Choroid plexus epithelial cell (primary cell): ENCODE data around the gene ARL13A.

Source experiments
- DNase-seq: peaks from one replicate; pipeline ENCODE4 v3.0.0-alpha.2; 2010; ENCODE audit warnings: low read depth
- H3K4me3 ChIP-seq: 2 replicates; pipeline ENCODE4 v1.5.1; 2011; ENCODE audit warnings: low read depth, mild to moderate bottlenecking, control low read depth, low read length, moderate library complexity
- TF ChIP-seq, protein P1 (sequence below): conservative IDR thresholded peaks from 2 replicates; pipeline ENCODE4 v1.5.1; 2011; ENCODE audit warnings: low read depth, mild to moderate bottlenecking, control low read depth, inconsistent platforms, low read length, moderate library complexity

ARL13A gene

DNA sequence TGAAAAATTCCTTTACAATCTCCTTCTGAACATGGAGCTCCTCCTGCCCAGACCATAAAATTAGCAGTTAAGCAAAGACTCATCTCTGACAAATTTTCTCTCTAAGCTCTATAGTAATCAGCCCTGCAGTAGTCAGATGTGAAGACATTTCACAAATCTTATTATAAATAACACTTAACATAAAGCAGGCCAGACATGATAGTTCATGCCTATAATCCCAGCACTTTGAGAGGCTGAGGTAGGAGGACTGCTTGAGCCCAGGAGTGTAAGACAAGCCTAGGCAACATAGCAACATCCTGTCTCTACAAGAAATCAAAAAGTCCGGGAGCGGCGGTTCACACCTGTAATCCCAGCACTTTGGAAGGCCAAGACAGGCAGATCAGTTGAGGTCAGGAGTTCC is 52.5 kb downstream of the ARL13A start:
- DNase-seq: no peak
- no peak overlapping the region for H3K4me3 ChIP-seq
- TF ChIP-seq, protein P1, sequence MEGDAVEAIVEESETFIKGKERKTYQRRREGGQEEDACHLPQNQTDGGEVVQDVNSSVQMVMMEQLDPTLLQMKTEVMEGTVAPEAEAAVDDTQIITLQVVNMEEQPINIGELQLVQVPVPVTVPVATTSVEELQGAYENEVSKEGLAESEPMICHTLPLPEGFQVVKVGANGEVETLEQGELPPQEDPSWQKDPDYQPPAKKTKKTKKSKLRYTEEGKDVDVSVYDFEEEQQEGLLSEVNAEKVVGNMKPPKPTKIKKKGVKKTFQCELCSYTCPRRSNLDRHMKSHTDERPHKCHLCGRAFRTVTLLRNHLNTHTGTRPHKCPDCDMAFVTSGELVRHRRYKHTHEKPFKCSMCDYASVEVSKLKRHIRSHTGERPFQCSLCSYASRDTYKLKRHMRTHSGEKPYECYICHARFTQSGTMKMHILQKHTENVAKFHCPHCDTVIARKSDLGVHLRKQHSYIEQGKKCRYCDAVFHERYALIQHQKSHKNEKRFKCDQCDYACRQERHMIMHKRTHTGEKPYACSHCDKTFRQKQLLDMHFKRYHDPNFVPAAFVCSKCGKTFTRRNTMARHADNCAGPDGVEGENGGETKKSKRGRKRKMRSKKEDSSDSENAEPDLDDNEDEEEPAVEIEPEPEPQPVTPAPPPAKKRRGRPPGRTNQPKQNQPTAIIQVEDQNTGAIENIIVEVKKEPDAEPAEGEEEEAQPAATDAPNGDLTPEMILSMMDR: no peak

DNA sequence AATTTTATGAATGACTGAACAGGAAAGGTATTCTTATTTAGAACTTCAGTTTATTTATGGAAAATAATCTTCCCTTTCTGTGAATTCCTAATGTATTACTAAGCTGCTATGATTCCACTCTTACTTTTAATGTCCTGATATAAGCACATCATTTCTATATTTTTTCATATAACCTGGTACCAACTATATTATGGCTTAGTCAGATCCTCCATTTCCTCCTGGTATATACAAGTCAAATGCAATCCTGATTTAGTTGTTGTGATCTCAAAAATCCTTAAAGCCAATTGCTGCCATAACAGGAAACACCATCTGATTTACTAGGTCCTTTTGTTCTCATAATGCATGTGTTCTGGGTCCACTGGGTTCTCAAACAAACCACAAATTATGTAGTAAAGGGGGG is 55.6 kb downstream of the ARL13A start:
- peak; percentile 9 for DNase-seq
- TF ChIP-seq, protein P1: no peak
- no peak overlapping the region for H3K4me3 ChIP-seq

DNA sequence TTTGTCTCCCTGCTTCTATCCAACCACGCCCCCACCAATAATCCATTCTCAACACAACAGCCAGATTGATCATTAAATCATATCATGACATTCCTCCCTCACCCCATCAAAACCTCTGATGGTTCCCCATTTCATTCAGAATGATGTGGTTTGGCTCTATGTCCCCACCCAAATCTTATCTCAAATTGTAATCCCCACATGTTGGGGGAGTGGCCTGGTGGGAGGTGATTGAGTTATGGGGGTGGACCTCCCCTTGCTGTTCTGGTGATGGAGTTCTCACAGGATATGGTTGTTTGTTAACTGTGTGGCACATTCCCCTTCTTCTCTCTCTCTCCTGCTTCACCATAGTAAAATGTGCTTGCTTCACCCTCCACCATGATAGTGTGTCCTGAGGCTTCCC is 59.1 kb downstream of the ARL13A start:
- no peak for DNase-seq
- TF ChIP-seq, protein P1: no peak
- no peak overlapping the region for H3K4me3 ChIP-seq

DNA sequence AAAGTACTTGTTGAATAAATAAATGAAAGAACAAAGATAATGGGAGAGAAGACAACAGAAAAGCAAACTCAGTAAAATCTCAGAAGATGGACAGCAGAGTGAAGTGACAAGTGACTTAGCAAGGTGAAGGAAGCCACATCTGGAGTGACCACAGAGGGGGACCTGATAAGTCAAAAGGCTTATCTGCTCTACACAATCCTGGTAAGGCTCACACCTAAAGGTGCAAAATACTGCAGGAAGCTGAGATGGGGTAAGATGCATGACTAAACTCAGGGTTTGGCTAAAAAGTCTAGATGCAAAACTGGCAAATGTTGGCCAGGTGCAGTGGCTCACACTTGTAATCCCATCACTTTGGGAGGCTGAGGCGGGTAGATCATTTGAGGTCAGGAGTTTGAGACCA is 60.2 kb downstream of the ARL13A start:
- TF ChIP-seq, protein P1: no peak
- no peak for DNase-seq
- no peak overlapping the region for H3K4me3 ChIP-seq

DNA sequence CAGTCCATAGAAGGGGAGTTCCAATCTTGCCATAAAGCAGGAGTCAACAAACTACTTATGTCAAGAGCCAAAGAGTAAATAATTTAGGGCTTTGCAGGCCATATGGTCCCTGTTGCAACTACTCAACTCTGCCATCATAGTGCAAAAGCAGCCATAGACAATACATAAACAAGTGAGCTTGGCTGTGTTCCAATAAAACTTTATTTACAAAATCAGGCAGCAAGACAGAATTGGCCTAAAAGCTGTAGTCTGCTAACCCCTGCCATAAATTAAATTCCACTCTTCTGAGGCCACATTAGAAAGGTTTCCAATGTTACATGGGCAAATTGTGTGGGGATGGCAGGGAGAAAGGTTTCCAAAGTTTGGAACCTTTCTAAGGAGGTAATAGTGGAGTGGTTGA is 67.7 kb downstream of the ARL13A start:
- no peak overlapping the region for H3K4me3 ChIP-seq
- TF ChIP-seq, protein P1: no peak
- no peak for DNase-seq

DNA sequence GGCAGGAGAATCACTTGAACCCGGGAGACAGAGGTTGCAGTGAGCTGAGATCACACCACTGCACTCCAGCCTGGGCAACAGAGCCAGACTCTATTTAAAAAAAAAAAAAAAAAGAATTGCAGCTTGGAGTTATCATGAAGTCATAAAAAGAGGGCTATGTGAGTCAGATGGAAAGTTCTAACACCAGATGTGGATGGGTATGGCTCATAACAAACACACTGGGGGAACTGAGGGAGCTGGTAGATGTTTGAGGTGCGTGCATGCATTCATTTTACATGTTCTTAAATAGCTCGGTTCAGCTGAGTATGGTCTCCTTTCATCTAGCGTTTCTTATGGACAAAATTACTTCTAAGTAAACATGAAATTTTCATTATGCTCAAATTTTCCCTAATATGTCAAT is 70.7 kb downstream of the ARL13A start:
- TF ChIP-seq, protein P1: no peak
- no peak for DNase-seq
- H3K4me3 ChIP-seq: no peak overlapping the region
